HepG2 (cell line): ENCODE measurements around the gene ASB3. TPM values are rescaled to one million over a fixed set of nuclear protein-coding genes. Genes with fewer than 3 reads are reported as not detected.

ENCODE experiments used
- AKAP8 ChIP-seq: sonication (generic); formaldehyde crosslinking; IDR thresholded peaks from 2 replicates; pipeline ENCODE4 v1.5.1; 2020; ENCODE audit warnings: mild to moderate bottlenecking, missing genetic modification reagents
- FOXA1 ChIP-seq, 2 experiments: fragments of 450-650 bp in 1 of 2; sonication (generic) in 1 of 2; formaldehyde crosslinking in 1 of 2; IDR thresholded peaks; 2 replicates each; pipeline versions ENCODE4 v1.4.0 to v1.6.1; 2016 to 2020; ENCODE audit warnings: missing genetic modification reagents in 1 of 2
- HNRNPH1 ChIP-seq: fragments of 200-400 bp; formaldehyde crosslinking; optimal IDR thresholded peaks from 2 replicates; pipeline ENCODE3; 2017; ENCODE audit warnings: mild to moderate bottlenecking, low read depth, low read length
- IRF2 ChIP-seq: IDR thresholded peaks from 2 replicates; pipeline ENCODE4 v1.6.1; 2018; ENCODE audit warnings: missing genetic modification reagents, missing compliant biosample characterization
- LCORL ChIP-seq, 2 experiments: fragments of 450-650 bp in 1 of 2; sonication (generic) in 1 of 2; formaldehyde crosslinking in 1 of 2; IDR thresholded peaks; 2 replicates each; pipeline versions ENCODE4 v1.5.0 to v1.6.1; 2017 to 2020; ENCODE audit warnings: antibody characterized with exemption in 1 of 2, missing genetic modification reagents in 1 of 2
- MAF1 ChIP-seq: sonication (generic); formaldehyde crosslinking; IDR thresholded peaks from 2 replicates; pipeline ENCODE4 v1.5.0; 2020; ENCODE audit warnings: missing genetic modification reagents, borderline replicate concordance
- MAZ ChIP-seq, 2 experiments: sonication (generic) in 1 of 2; formaldehyde crosslinking in 1 of 2; IDR thresholded peaks; 2 replicates each; pipeline versions ENCODE4 v1.5.0 to v1.6.1; 2012 to 2020; ENCODE audit warnings: low read depth in 2 of 2, mild to moderate bottlenecking in 2 of 2, borderline replicate concordance in 1 of 2, improper control_type of control experiment in 1 of 2, low read length in 1 of 2, missing genetic modification reagents in 1 of 2, moderate library complexity in 1 of 2
- POGZ ChIP-seq: sonication (generic); formaldehyde crosslinking; IDR thresholded peaks from 2 replicates; pipeline ENCODE4 v1.4.0; 2020; ENCODE audit warnings: mild to moderate bottlenecking, missing genetic modification reagents
- REXO4 ChIP-seq: sonication (generic); formaldehyde crosslinking; IDR thresholded peaks from 2 replicates; pipeline ENCODE4 v1.8.0; 2022; ENCODE audit warnings: missing genetic modification reagents, mild to moderate bottlenecking, borderline replicate concordance
- SIX1 ChIP-seq: sonication (generic); formaldehyde crosslinking; IDR thresholded peaks from 2 replicates; pipeline ENCODE4 v1.4.0; 2020; ENCODE audit warnings: missing genetic modification reagents, borderline replicate concordance
- SPEN ChIP-seq: sonication (generic); formaldehyde crosslinking; IDR thresholded peaks from 2 replicates; pipeline ENCODE4 v1.5.1; 2020; ENCODE audit warnings: low read depth, mild to moderate bottlenecking, missing genetic modification reagents
- ZBTB8A ChIP-seq: sonication (generic); formaldehyde crosslinking; IDR thresholded peaks from 2 replicates; pipeline ENCODE4 v1.4.0; 2020; ENCODE audit warnings: mild to moderate bottlenecking, low read depth, missing genetic modification reagents, borderline replicate concordance
- ZNF569 ChIP-seq: sonication (generic); formaldehyde crosslinking; IDR thresholded peaks from 2 replicates; pipeline ENCODE4 v1.5.0; 2020; ENCODE audit warnings: mild to moderate bottlenecking, missing genetic modification reagents, moderate library complexity, borderline replicate concordance
- ZNF598 ChIP-seq: sonication (generic); formaldehyde crosslinking; IDR thresholded peaks from 2 replicates; pipeline ENCODE4 v1.5.1; 2020; ENCODE audit warnings: mild to moderate bottlenecking, missing genetic modification reagents, borderline replicate concordance
- polyA plus RNA-seq, 8 experiments: library from polyadenylated mRNA; depleted of rRNA in 3 of 8; stranded (reverse) in 7 of 8; unstranded in 1 of 8; fragments of >200 nt; fragmentation: Illumina TruSeq in 4 of 8; extraction: Trizol in 4 of 8; gene quantifications; 2 replicates each; pipeline versions ENCODE4 v1.2.1 to v1.2.3, GENCODE V29; 2011 to 2016; ENCODE audit warnings: low read depth in 4 of 8, missing spikeins in 1 of 8, mixed read lengths in 1 of 8; ENCODE audit not compliant: insufficient read depth in 1 of 8
- total RNA-seq, 5 experiments: library from RNA; depleted of rRNA; stranded (reverse); fragments of >200 nt; fragmentation: Illumina TruSeq; extraction: Trizol; gene quantifications; 2 replicates each; pipeline ENCODE4 v1.2.3, GENCODE V29; 2016; ENCODE audit warnings: low read depth in 1 of 5
- TF ChIP-seq, protein P1 (sequence below): conservative IDR thresholded peaks from 2 replicates; pipeline ENCODE4 v1.6.1; 2018; ENCODE audit warnings: missing genetic modification reagents
- TF ChIP-seq, protein P2 (sequence below): sonication (generic); formaldehyde crosslinking; IDR thresholded peaks from 2 replicates; pipeline ENCODE4 v1.4.0; 2020; ENCODE audit warnings: mild to moderate bottlenecking, missing genetic modification reagents
- TF ChIP-seq, protein P3 (sequence below): sonication (generic); formaldehyde crosslinking; IDR thresholded peaks from 2 replicates; pipeline ENCODE4 v1.5.0; 2020; ENCODE audit warnings: mild to moderate bottlenecking, missing genetic modification reagents, borderline replicate concordance
- TF ChIP-seq, protein P4 (sequence below): sonication (generic); formaldehyde crosslinking; IDR thresholded peaks from 2 replicates; pipeline ENCODE4 v1.4.0; 2020; ENCODE audit warnings: missing genetic modification reagents, borderline replicate concordance

ASB3 gene
- total and polyA plus RNA-seq, 2 of the 13 experiments (the other 11 are each of a cell fraction or from before 2014, with no cell fraction given) = 40.1 to 41.8 TPM

DNA sequence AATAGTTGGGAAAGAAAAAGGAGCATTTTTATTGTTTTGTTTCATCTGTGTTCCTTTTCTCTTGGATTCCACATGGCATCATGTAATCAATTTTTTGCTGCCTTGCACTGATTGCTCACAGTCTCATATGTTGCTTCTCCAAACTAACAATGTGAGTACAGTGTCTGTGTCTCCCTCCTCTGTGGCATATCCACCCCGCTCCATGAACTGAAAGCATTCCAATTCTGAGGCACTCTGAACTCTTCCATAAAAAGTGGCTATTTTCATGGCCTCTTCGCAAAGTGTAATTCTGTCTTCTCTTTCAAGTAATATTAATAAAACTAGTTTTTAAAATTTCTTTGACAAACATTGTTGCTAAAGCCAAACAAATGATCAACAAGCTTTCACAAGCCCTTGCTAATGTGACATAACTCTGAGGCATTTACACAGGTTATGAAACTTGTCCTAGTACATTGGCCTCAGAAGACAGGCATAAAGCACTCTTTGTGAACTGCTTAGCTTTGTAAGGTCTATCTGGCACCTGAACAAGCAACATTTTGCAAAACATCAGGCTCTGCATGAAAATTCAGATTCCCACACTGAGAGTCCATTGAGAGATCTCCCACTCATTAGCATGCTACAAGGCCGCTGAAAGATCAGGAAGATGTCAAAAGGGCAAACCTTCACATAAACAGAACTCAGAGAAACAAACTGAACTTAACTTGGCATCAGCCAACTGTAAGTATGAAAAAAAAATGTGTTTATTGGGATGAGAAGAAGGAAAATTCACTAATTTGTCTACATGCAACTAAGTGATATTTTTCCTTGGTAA lies 40.0 kb upstream of the ASB3 start (continued):
- TF ChIP-seq LCORL (IDR thresholded peaks at IDR 0.05) (peak; percentile 59), LCORL (CRISPR knock-in tag; IDR thresholded peaks at IDR 0.05) (peak; percentile 55; the same call in 1 of the 2 replicates), AKAP8 (no peak), ZBTB8A (CRISPR knock-in tag) (no peak), REXO4 (CRISPR knock-in tag) (no peak), ZNF598 (CRISPR knock-in tag) (no peak), ZNF569 (0 out of 2 replicates have a peak, but pooled peaks have one; percentile 73), POGZ (CRISPR knock-in tag) (peak; percentile 83), IRF2 (CRISPR knock-in tag) (peak; percentile 88), MAZ (IDR thresholded peaks at IDR 0.05; ENCODE audit: borderline replicate concordance, low read depth, low read length) (no peak; the same call in 1 of the 2 replicates), MAZ (CRISPR knock-in tag; IDR thresholded peaks at IDR 0.05; ENCODE audit: low read depth) (0 out of 2 replicates have a peak, but pooled peaks have one; percentile 14), HNRNPH1 (no peak), FOXA1 (IDR thresholded peaks at IDR 0.05) (peak; percentile 86), FOXA1 (CRISPR knock-in tag; IDR thresholded peaks at IDR 0.05) (peak; percentile 98), SPEN (CRISPR knock-in tag) (peak; percentile 85), SIX1 (CRISPR knock-in tag) (peak; percentile 59; the same call in 1 of the 2 replicates), MAF1 (CRISPR knock-in tag) (no peak)
- TF ChIP-seq, protein P1, sequence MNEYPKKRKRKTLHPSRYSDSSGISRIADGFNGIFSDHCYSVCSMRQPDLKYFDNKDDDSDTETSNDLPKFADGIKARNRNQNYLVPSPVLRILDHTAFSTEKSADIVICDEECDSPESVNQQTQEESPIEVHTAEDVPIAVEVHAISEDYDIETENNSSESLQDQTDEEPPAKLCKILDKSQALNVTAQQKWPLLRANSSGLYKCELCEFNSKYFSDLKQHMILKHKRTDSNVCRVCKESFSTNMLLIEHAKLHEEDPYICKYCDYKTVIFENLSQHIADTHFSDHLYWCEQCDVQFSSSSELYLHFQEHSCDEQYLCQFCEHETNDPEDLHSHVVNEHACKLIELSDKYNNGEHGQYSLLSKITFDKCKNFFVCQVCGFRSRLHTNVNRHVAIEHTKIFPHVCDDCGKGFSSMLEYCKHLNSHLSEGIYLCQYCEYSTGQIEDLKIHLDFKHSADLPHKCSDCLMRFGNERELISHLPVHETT (CRISPR knock-in tag) = peak; percentile 73; the same call in 1 of the 2 replicates
- TF ChIP-seq, protein P2, sequence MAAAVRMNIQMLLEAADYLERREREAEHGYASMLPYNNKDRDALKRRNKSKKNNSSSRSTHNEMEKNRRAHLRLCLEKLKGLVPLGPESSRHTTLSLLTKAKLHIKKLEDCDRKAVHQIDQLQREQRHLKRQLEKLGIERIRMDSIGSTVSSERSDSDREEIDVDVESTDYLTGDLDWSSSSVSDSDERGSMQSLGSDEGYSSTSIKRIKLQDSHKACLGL = no peak
- TF ChIP-seq, protein P3, sequence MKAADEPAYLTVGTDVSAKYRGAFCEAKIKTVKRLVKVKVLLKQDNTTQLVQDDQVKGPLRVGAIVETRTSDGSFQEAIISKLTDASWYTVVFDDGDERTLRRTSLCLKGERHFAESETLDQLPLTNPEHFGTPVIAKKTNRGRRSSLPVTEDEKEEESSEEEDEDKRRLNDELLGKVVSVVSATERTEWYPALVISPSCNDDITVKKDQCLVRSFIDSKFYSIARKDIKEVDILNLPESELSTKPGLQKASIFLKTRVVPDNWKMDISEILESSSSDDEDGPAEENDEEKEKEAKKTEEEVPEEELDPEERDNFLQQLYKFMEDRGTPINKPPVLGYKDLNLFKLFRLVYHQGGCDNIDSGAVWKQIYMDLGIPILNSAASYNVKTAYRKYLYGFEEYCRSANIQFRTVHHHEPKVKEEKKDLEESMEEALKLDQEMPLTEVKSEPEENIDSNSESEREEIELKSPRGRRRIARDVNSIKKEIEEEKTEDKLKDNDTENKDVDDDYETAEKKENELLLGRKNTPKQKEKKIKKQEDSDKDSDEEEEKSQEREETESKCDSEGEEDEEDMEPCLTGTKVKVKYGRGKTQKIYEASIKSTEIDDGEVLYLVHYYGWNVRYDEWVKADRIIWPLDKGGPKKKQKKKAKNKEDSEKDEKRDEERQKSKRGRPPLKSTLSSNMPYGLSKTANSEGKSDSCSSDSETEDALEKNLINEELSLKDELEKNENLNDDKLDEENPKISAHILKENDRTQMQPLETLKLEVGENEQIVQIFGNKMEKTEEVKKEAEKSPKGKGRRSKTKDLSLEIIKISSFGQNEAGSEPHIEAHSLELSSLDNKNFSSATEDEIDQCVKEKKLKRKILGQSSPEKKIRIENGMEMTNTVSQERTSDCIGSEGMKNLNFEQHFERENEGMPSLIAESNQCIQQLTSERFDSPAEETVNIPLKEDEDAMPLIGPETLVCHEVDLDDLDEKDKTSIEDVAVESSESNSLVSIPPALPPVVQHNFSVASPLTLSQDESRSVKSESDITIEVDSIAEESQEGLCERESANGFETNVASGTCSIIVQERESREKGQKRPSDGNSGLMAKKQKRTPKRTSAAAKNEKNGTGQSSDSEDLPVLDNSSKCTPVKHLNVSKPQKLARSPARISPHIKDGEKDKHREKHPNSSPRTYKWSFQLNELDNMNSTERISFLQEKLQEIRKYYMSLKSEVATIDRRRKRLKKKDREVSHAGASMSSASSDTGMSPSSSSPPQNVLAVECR (CRISPR knock-in tag) = peak; percentile 68; the same call in 1 of the 2 replicates
- TF ChIP-seq, protein P4, sequence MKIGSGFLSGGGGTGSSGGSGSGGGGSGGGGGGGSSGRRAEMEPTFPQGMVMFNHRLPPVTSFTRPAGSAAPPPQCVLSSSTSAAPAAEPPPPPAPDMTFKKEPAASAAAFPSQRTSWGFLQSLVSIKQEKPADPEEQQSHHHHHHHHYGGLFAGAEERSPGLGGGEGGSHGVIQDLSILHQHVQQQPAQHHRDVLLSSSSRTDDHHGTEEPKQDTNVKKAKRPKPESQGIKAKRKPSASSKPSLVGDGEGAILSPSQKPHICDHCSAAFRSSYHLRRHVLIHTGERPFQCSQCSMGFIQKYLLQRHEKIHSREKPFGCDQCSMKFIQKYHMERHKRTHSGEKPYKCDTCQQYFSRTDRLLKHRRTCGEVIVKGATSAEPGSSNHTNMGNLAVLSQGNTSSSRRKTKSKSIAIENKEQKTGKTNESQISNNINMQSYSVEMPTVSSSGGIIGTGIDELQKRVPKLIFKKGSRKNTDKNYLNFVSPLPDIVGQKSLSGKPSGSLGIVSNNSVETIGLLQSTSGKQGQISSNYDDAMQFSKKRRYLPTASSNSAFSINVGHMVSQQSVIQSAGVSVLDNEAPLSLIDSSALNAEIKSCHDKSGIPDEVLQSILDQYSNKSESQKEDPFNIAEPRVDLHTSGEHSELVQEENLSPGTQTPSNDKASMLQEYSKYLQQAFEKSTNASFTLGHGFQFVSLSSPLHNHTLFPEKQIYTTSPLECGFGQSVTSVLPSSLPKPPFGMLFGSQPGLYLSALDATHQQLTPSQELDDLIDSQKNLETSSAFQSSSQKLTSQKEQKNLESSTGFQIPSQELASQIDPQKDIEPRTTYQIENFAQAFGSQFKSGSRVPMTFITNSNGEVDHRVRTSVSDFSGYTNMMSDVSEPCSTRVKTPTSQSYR (CRISPR knock-in tag) = peak; percentile 74; the same call in 1 of the 2 replicates
